GM19023 (cell line): ENCODE data around the gene ASPDH.

ENCODE experiments used
- ATAC-seq: cut with Tn5 transposase; IDR thresholded peaks from one replicate; pipeline ENCODE4 v1.9.1; 2021; ENCODE audit warnings: mild to moderate bottlenecking, moderate library complexity; ENCODE audit not compliant: unreplicated experiment

Gene ASPDH

GRCh38 chr19:50516456-50516855, 2.7 kb upstream of the ASPDH start:
- no peak for ATAC-seq

- no peak for ATAC-seq
These were observed 1.5 kb upstream of the ASPDH start for GRCh38 chr19:50515168-50515561.

- ATAC-seq = no peak
These were observed 844 bp upstream of the ASPDH start for GRCh38 chr19:50514346-50515167.

- ATAC-seq = no peak
These were observed 541 bp downstream of the ASPDH start for GRCh38 chr19:50512999-50513745.

- ATAC-seq = no peak
These were observed 1.4 kb downstream of the ASPDH start for GRCh38 chr19:50512112-50512998.

GRCh38 chr19:50511069-50511822, 2.5 kb downstream of the ASPDH start, which contains the start of gene JOSD2:
Gene JOSD2 (minus strand): TSS chr19:50511191. CDS start chr19:50510431, 760 bp downstream.
- peak; percentile 85 for ATAC-seq

- ATAC-seq = peak; percentile 15
These were observed 3.0 kb downstream of the ASPDH start for GRCh38 chr19:50510700-50511068.

GRCh38 chr19:50510121-50510670, 3.5 kb downstream of the ASPDH start:
- ATAC-seq = no peak

GRCh38 chr19:50509366-50509765, 4.3 kb downstream of the ASPDH start:
- ATAC-seq = no peak

- ATAC-seq = no peak
These were observed 4.9 kb downstream of the ASPDH start for GRCh38 chr19:50508843-50509190.

GRCh38 chr19:50507376-50507775, 6.3 kb downstream of the ASPDH start:
- ATAC-seq = no peak

- ATAC-seq = no peak
These were observed 7.0 kb downstream of the ASPDH start for GRCh38 chr19:50506700-50507099.

GRCh38 chr19:50505856-50506611, 7.7 kb downstream of the ASPDH start:
- no peak for ATAC-seq

- no peak for ATAC-seq
These were observed 11.9 kb downstream of the ASPDH start for GRCh38 chr19:50501568-50502475.

- no peak for ATAC-seq
These were observed 12.5 kb downstream of the ASPDH start for GRCh38 chr19:50501186-50501567.

GRCh38 chr19:50500753-50501151, 13.0 kb downstream of the ASPDH start:
- no peak for ATAC-seq

- no peak for ATAC-seq
These were observed 13.5 kb downstream of the ASPDH start for GRCh38 chr19:50500060-50500752.
